ENCODE results near the gene PER2.

Gene PER2

DNA sequence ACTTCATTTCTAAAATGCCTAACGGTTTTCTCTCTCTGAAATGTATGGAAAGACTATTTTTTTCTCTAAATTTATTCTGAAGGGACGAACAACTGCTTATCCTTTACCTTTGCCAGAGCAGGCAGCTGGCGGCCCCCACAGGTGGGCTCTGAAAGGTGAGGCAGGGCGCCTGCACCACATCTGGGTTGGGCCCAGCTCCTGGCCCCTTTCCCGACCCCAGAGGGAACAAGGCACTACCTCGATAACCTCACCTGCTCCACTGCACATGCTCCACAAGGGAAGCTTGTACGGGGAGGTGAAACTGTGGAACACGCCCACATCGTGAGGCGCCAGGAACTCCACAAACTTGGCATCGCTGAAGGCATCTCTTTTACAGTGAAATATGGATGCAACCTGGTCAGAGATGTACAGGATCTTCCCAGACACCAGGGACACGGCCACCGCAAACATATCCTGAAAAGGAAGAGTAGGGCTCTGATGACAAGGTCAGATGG is 17.3 kb downstream of the PER2 start:
- H3K79me2 ChIP-seq (ENCODE audit: low read length), result no peaks in the 10 kb centered on the region
- no peak for TF ChIP-seq EZH2phosphoT487 (IDR thresholded peaks at IDR 0.05; ENCODE audit: low read depth)
- TF ChIP-seq, protein P1, sequence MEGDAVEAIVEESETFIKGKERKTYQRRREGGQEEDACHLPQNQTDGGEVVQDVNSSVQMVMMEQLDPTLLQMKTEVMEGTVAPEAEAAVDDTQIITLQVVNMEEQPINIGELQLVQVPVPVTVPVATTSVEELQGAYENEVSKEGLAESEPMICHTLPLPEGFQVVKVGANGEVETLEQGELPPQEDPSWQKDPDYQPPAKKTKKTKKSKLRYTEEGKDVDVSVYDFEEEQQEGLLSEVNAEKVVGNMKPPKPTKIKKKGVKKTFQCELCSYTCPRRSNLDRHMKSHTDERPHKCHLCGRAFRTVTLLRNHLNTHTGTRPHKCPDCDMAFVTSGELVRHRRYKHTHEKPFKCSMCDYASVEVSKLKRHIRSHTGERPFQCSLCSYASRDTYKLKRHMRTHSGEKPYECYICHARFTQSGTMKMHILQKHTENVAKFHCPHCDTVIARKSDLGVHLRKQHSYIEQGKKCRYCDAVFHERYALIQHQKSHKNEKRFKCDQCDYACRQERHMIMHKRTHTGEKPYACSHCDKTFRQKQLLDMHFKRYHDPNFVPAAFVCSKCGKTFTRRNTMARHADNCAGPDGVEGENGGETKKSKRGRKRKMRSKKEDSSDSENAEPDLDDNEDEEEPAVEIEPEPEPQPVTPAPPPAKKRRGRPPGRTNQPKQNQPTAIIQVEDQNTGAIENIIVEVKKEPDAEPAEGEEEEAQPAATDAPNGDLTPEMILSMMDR (IDR thresholded peaks at IDR 0.05; ENCODE audit: low read depth, low read length), result no peak

DNA sequence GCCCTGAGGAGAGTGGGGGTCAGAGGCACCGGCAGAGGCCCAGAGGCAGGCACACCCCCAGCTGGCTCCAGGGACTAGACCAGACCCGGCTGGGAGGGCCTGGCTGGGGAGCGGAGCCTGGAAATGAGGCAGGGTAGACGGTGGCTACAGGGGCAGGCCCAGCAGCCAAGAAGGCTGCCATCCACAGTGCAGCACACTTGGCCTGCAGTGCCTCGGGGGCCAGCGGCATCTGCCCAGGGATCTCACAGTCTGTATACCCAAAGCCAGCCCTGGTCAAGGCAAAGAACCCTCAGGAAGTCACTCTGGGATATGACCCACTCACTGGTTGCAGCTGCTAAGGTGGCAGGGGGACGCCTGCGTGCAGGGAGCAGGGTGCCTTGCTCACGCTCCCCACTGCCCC is 17.8 kb downstream of the PER2 start:
- Histone ChIP-seq H3K9me3 (ENCODE audit: insufficient read depth, low read length) (no peaks in the 10 kb centered on the region), H3K79me2 (ENCODE audit: low read length) (no peaks in the 10 kb centered on the region), H3K4me1 (ENCODE audit: low read length) (no peaks in the 10 kb centered on the region), H3K9ac (ENCODE audit: low read length) (no peak overlapping the region), H3K4me3 (ENCODE audit: low read length) (no peak overlapping the region), H3K4me2 (ENCODE audit: low read length) (no peak overlapping the region), H3K27me3 (ENCODE audit: low read depth, low read length) (no peaks in the 10 kb centered on the region), H4K20me1 (ENCODE audit: insufficient read depth, low read length) (no peaks in the 10 kb centered on the region), H2AFZ (ENCODE audit: low read depth, low read length) (no peak overlapping the region), H3K36me3 (replicated peaks; ENCODE audit: low read depth, low read length) (no peaks in the 10 kb centered on the region), H3K27ac (ENCODE audit: low read length) (no peak overlapping the region)
- TF ChIP-seq, protein P1 (IDR thresholded peaks at IDR 0.05; ENCODE audit: low read depth, low read length), result no peak
- TF ChIP-seq EZH2phosphoT487 (IDR thresholded peaks at IDR 0.05; ENCODE audit: low read depth), result no peak

More for the DNA sequence above, 17.3 kb downstream of the PER2 start:
- no peaks in the 10 kb centered on the region for H4K20me1 ChIP-seq (ENCODE audit: insufficient read depth, low read length)
- no peak overlapping the region for H3K4me3 ChIP-seq (ENCODE audit: low read length)
- H3K36me3 ChIP-seq (replicated peaks; ENCODE audit: low read depth, low read length), result no peaks in the 10 kb centered on the region
- no peak overlapping the region for H2AFZ ChIP-seq (ENCODE audit: low read depth, low read length)
- no peak overlapping the region for H3K4me2 ChIP-seq (ENCODE audit: low read length)
- no peak overlapping the region for H3K27ac ChIP-seq (ENCODE audit: low read length)
- H3K4me1 ChIP-seq (ENCODE audit: low read length), result no peaks in the 10 kb centered on the region
- no peaks in the 10 kb centered on the region for H3K9me3 ChIP-seq (ENCODE audit: insufficient read depth, low read length)
- no peaks in the 10 kb centered on the region for H3K27me3 ChIP-seq (ENCODE audit: low read depth, low read length)
- no peak overlapping the region for H3K9ac ChIP-seq (ENCODE audit: low read length)

DNA sequence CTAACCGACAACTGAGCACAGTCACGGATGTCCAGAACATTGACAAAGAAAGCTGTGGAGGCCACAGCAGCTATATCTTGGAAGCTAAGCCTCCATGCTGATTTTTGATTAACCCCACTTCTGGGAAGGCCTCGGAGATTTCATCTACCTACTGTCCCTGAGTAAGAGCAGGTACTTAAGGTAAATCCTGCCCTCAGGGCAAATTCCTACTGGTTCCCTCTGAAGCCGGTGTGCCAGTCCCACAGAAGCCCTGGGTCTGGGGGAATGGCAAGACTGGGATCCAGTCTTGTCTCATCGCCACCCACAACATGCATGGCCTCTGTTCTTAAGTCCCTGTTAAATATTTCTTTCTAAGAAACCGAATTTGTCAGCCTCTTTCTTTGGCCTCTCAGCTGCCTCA is 18.7 kb downstream of the PER2 start:
- no peaks in the 10 kb centered on the region for H3K36me3 ChIP-seq (replicated peaks; ENCODE audit: low read depth, low read length)
- H3K27ac ChIP-seq (ENCODE audit: low read length), result no peak overlapping the region
- H4K20me1 ChIP-seq (ENCODE audit: insufficient read depth, low read length), result no peaks in the 10 kb centered on the region
- no peak overlapping the region for H2AFZ ChIP-seq (ENCODE audit: low read depth, low read length)
- no peaks in the 10 kb centered on the region for H3K27me3 ChIP-seq (ENCODE audit: low read depth, low read length)
- no peak overlapping the region for H3K4me3 ChIP-seq (ENCODE audit: low read length)
- TF ChIP-seq EZH2phosphoT487 (IDR thresholded peaks at IDR 0.05; ENCODE audit: low read depth), result no peak
- TF ChIP-seq, protein P1 (IDR thresholded peaks at IDR 0.05; ENCODE audit: low read depth, low read length), result no peak
- H3K4me2 ChIP-seq (ENCODE audit: low read length), result no peak overlapping the region
- H3K79me2 ChIP-seq (ENCODE audit: low read length), result no peaks in the 10 kb centered on the region
- no peaks in the 10 kb centered on the region for H3K9me3 ChIP-seq (ENCODE audit: insufficient read depth, low read length)
- no peaks in the 10 kb centered on the region for H3K4me1 ChIP-seq (ENCODE audit: low read length)
- H3K9ac ChIP-seq (ENCODE audit: low read length), result no peak overlapping the region

DNA sequence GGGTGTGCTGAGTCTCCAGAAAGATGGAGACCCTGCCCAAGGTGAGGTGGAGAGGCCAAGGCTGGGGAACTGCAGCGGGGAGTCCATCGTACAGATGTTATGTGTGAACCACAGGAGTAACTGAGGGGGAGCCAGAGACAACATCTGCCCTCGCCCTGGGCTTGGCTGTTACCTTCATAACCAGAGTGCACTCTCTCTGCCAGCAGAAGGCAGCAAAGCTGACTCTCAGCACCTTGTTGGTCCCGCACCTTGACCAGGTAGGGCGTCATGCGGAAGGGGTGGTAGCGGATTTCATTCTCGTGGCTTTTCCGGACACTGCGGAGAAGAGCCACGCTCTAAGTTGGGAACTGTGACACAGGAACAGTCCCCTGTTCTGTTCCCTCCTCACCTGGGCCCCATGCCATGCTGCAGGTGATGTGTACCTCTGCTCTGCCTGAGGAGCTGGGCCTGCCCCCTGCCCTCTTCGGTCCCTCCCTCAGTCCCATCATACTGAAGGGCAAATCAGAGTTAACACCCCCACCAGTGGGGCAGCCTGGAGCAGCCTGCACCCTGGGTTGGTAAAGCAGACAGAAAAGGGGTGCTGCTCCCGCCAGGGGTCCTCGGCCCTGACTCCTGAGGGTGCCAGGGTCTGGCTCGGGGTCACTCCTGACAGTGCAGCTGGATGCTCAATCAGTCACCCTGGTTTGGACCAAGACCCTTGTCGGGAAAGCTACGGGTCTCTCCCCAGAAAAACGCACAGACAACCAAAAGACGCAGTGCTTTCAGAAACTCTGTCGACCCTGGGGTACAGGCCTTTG is 20.3 kb downstream of the PER2 start:
- H3K27ac ChIP-seq (ENCODE audit: low read length), result no peak overlapping the region
- no peaks in the 10 kb centered on the region for H3K9me3 ChIP-seq (ENCODE audit: insufficient read depth, low read length)
- H3K36me3 ChIP-seq (replicated peaks; ENCODE audit: low read depth, low read length), result no peaks in the 10 kb centered on the region
- no peak overlapping the region for H3K4me3 ChIP-seq (ENCODE audit: low read length)
- no peaks in the 10 kb centered on the region for H4K20me1 ChIP-seq (ENCODE audit: insufficient read depth, low read length)
- no peaks in the 10 kb centered on the region for H3K79me2 ChIP-seq (ENCODE audit: low read length)
- TF ChIP-seq, protein P1 (IDR thresholded peaks at IDR 0.05; ENCODE audit: low read depth, low read length), result no peak
- no peak for TF ChIP-seq EZH2phosphoT487 (IDR thresholded peaks at IDR 0.05; ENCODE audit: low read depth)
- H2AFZ ChIP-seq (ENCODE audit: low read depth, low read length), result no peak overlapping the region
- H3K27me3 ChIP-seq (ENCODE audit: low read depth, low read length), result no peaks in the 10 kb centered on the region
- no peaks in the 10 kb centered on the region for H3K4me1 ChIP-seq (ENCODE audit: low read length)
- no peak overlapping the region for H3K9ac ChIP-seq (ENCODE audit: low read length)
- no peak overlapping the region for H3K4me2 ChIP-seq (ENCODE audit: low read length)
